H9 (cell line): ENCODE measurements around the gene SMYD5. TPM values are rescaled to one million over a fixed set of nuclear protein-coding genes. Genes with fewer than 3 reads are reported as not detected.

Experiments
- DNase-seq: peaks from one replicate; pipeline ENCODE4 v3.0.0-alpha.2; 2017
- H2AFZ ChIP-seq: one replicate; pipeline ENCODE4 v1.6.1; 2013; ENCODE audit warnings: mild to moderate bottlenecking, low read length, control low read depth, moderate library complexity
- H2AK5ac ChIP-seq: 2 replicates; pipeline ENCODE4 v1.6.1; 2013; ENCODE audit warnings: low read length, control low read depth, mixed read lengths; ENCODE audit not compliant: insufficient read length
- H2BK120ac ChIP-seq: one replicate; pipeline ENCODE4 v1.6.1; 2013; ENCODE audit warnings: low read depth, mild to moderate bottlenecking, low read length, control low read depth, inconsistent platforms; ENCODE audit not compliant: poor library complexity, severe bottlenecking
- H2BK12ac ChIP-seq: 2 replicates; pipeline ENCODE4 v1.6.1; 2013; ENCODE audit warnings: low read length, control low read depth, mixed read lengths, low read depth; ENCODE audit not compliant: insufficient read length
- H2BK15ac ChIP-seq: 2 replicates; pipeline ENCODE4 v1.6.1; 2013; ENCODE audit warnings: low read depth, low read length, control low read depth
- H2BK20ac ChIP-seq: one replicate; pipeline ENCODE4 v1.6.1; 2013; ENCODE audit warnings: low read depth, mild to moderate bottlenecking, low read length, control low read depth, inconsistent platforms; ENCODE audit not compliant: poor library complexity, severe bottlenecking
- H2BK5ac ChIP-seq: 2 replicates; pipeline ENCODE4 v1.6.1; 2013; ENCODE audit warnings: low read length, control low read depth, mixed read lengths; ENCODE audit not compliant: insufficient read length
- H3K14ac ChIP-seq: 2 replicates; pipeline ENCODE4 v1.6.1; 2013; ENCODE audit warnings: low read length, control low read depth; ENCODE audit not compliant: insufficient read depth
- H3K18ac ChIP-seq: 2 replicates; pipeline ENCODE4 v1.6.1; 2013; ENCODE audit warnings: low read depth, mild to moderate bottlenecking, mixed read lengths, low read length, control low read depth; ENCODE audit not compliant: insufficient read length
- H3K23ac ChIP-seq: 2 replicates; pipeline ENCODE4 v1.6.1; 2013; ENCODE audit warnings: low read length, control low read depth, mixed read lengths, low read depth; ENCODE audit not compliant: insufficient read length
- H3K23me2 ChIP-seq: 2 replicates; pipeline ENCODE4 v1.6.1; 2013; ENCODE audit warnings: low read depth, mild to moderate bottlenecking, mixed read lengths, low read length, control low read depth; ENCODE audit not compliant: insufficient read length, poor library complexity, severe bottlenecking
- H3K27ac ChIP-seq: 2 replicates; pipeline ENCODE4 v1.5.1; 2013; ENCODE audit warnings: low read length, control low read depth, mixed read lengths, low read depth; ENCODE audit not compliant: insufficient read length
- H3K27me3 ChIP-seq: 2 replicates; pipeline ENCODE4 v1.6.1; 2013; ENCODE audit warnings: low read length, control low read depth, inconsistent platforms; ENCODE audit not compliant: insufficient read depth
- H3K4ac ChIP-seq: 2 replicates; pipeline ENCODE4 v1.6.1; 2013; ENCODE audit warnings: low read depth, mild to moderate bottlenecking, control low read depth, inconsistent platforms, low read length, moderate library complexity
- H3K4me1 ChIP-seq: 2 replicates; pipeline ENCODE4 v1.6.1; 2013; ENCODE audit warnings: low read length, control low read depth, inconsistent platforms; ENCODE audit not compliant: insufficient read depth
- H3K4me2 ChIP-seq: 2 replicates; pipeline ENCODE4 v1.6.1; 2013; ENCODE audit warnings: low read length, control low read depth, mixed read lengths; ENCODE audit not compliant: insufficient read length, insufficient read depth
- H3K56ac ChIP-seq: 2 replicates; pipeline ENCODE4 v1.6.1; 2013; ENCODE audit warnings: low read depth, mild to moderate bottlenecking, mixed read lengths, low read length, control low read depth; ENCODE audit not compliant: insufficient read length
- H3K79me1 ChIP-seq: 2 replicates; pipeline ENCODE4 v1.6.1; 2013; ENCODE audit warnings: low read depth, mild to moderate bottlenecking, moderate library complexity, low read length, control low read depth, inconsistent platforms; ENCODE audit not compliant: insufficient read depth, poor library complexity, severe bottlenecking
- H3K79me2 ChIP-seq: 2 replicates; pipeline ENCODE4 v1.6.1; 2013; ENCODE audit warnings: low read length, control low read depth, inconsistent platforms; ENCODE audit not compliant: insufficient read depth
- H3K9ac ChIP-seq: 2 replicates; pipeline ENCODE4 v1.6.1; 2013; ENCODE audit warnings: low read length, control low read depth, mixed read lengths; ENCODE audit not compliant: insufficient read length; ENCODE audit errors: extremely low read depth
- H3K9me3 ChIP-seq: one replicate; pipeline ENCODE4 v1.6.1; 2013; ENCODE audit warnings: low read depth, low read length, inconsistent platforms; ENCODE audit not compliant: control insufficient read depth
- H3T11ph ChIP-seq: one replicate; pipeline ENCODE4 v1.6.1; 2013; ENCODE audit warnings: mild to moderate bottlenecking, low read length, control low read depth, inconsistent platforms
- H4K20me1 ChIP-seq: one replicate; pipeline ENCODE4 v1.6.1; 2013; ENCODE audit not compliant: control insufficient read depth, insufficient read length, insufficient read depth
- H4K5ac ChIP-seq: 2 replicates; pipeline ENCODE4 v1.6.1; 2013; ENCODE audit warnings: low read depth, mild to moderate bottlenecking, mixed read lengths, low read length, control low read depth; ENCODE audit not compliant: insufficient read length
- H4K8ac ChIP-seq: replicated peaks from 2 replicates; pipeline ENCODE4 v1.6.1; 2013; ENCODE audit warnings: low read length, control low read depth, mixed read lengths, low read depth; ENCODE audit not compliant: insufficient read length
- H4K91ac ChIP-seq: 2 replicates; pipeline ENCODE4 v1.6.1; 2013; ENCODE audit warnings: low read depth, mild to moderate bottlenecking, moderate library complexity, mixed read lengths, low read length, control low read depth; ENCODE audit not compliant: insufficient read length
- H3K27ac Mint-ChIP-seq, 3 experiments: 2 replicates in 2 of 3; 3 replicates in 1 of 3; pipeline ENCODE4 v1.8.0; 2020 to 2021; ENCODE audit warnings: mixed read lengths in 3 of 3, mild to moderate bottlenecking in 1 of 3, moderate library complexity in 1 of 3
- H3K27me3 Mint-ChIP-seq: 2 replicates; pipeline ENCODE4 v1.8.0; 2021; ENCODE audit warnings: low read depth, mild to moderate bottlenecking, moderate library complexity, mixed read lengths
- H3K36me3 Mint-ChIP-seq, 3 experiments: 2 replicates in 2 of 3; 3 replicates in 1 of 3; pipeline ENCODE4 v1.8.0; 2020 to 2021; ENCODE audit warnings: low read depth in 3 of 3, mixed read lengths in 3 of 3; ENCODE audit not compliant: insufficient read depth in 1 of 3
- H3K4me1 Mint-ChIP-seq, 2 experiments: 2 replicates each; pipeline ENCODE4 v1.8.0; 2020; ENCODE audit warnings: mixed read lengths in 2 of 2
- H3K4me3 Mint-ChIP-seq, 2 experiments: 2 replicates in 1 of 2; 3 replicates in 1 of 2; pipeline ENCODE4 v1.8.0; 2020 to 2021; ENCODE audit warnings: mild to moderate bottlenecking in 2 of 2, mixed read lengths in 2 of 2, moderate library complexity in 1 of 2
- H3K9me3 Mint-ChIP-seq, 2 experiments: 2 replicates in 1 of 2; 3 replicates in 1 of 2; pipeline ENCODE4 v1.8.0; 2020; ENCODE audit warnings: mild to moderate bottlenecking in 2 of 2, mixed read lengths in 2 of 2, moderate library complexity in 1 of 2
- WGBS: extraction: QIAGEN DNeasy Blood & Tissue Kit; methylation state at CpG from one replicate; pipeline ENCODE4 v1.1.7; 2013; ENCODE audit warnings: missing lambda C conversion rate, low lambda C conversion rate, mixed read lengths; ENCODE audit not compliant: insufficient read length; ENCODE audit errors: extremely low coverage; 5-methylcytosine and 5-hydroxymethylcytosine counted together
- total RNA-seq: library from RNA; stranded (reverse); gene quantifications from 2 replicates; pipeline ENCODE4 v1.2.1, GENCODE V29; 2021
- TF ChIP-seq, protein P1 (sequence below): fragments of 200-600 bp; sonication (generic); conservative IDR thresholded peaks from 3 replicates; pipeline ENCODE4 v1.8.0; 2021; ENCODE audit warnings: antibody characterized with exemption, mild to moderate bottlenecking

SMYD5 gene
- total RNA-seq, 1 experiment from 2014 or later, result 45.2 TPM

DNA sequence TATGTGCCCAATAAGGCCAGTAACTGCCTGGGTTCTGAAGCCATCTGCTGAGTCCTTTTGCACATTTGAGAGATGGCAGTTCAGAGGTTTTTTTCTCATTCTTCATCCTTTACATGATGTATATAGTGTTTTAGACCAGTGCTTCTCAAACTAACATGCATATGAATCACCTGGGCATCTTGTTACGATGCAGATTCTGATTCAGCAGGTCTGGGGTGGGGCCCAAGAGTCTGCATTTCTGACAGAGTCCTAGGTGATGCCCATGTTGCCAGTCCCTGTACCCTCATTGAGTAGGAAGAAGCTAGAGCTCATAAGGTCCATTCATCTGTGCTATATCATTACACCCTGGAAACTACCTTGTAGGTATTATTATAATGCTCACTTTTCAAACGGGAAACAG, 3.8 kb downstream of the SMYD5 start:
- H2BK5ac ChIP-seq, result no peak overlapping the region
- no peak overlapping the region for H2BK20ac ChIP-seq
- 0 out of 2 replicates have a peak, but pooled peaks cover 3% of the 10 kb centered on the region for H3K4me1 ChIP-seq
- peaks cover 4% of the 10 kb centered on the region for H3K79me1 ChIP-seq
- no peaks in the 10 kb centered on the region for H3K9me3 Mint-ChIP-seq
- H3K4ac ChIP-seq, result no peak overlapping the region
- no peak overlapping the region for H4K91ac ChIP-seq
- H3K14ac ChIP-seq, result no peak overlapping the region
- H3K27me3 Mint-ChIP-seq, result peaks cover 2% of the 10 kb centered on the region; the same call in 1 of the 2 replicates
- no peak overlapping the region for H4K8ac ChIP-seq
- no peak overlapping the region for H3K27ac Mint-ChIP-seq
- H3K23ac ChIP-seq, result no peak overlapping the region
- H3K56ac ChIP-seq, result no peak overlapping the region
- peaks cover 5 to 29% (median 28%) of the 10 kb centered on the region in 3 experiments; a peak in 6 of 7 replicates for H3K36me3 Mint-ChIP-seq
- no peak overlapping the region for H3K9ac ChIP-seq
- no peak overlapping the region for H3T11ph ChIP-seq
- peaks cover 19 to 26% of the 10 kb centered on the region in 2 experiments for H3K4me1 Mint-ChIP-seq
- H3K79me2 ChIP-seq, result peaks cover 7% of the 10 kb centered on the region; the same call in 1 of the 2 replicates
- no CpG with 5 or more reads among the region's 2 CpGs for WGBS
- H2BK15ac ChIP-seq, result no peak overlapping the region
- H3K23me2 ChIP-seq, result no peaks in the 10 kb centered on the region
- H2BK12ac ChIP-seq, result no peak overlapping the region
- H3K4me2 ChIP-seq, result no peak overlapping the region
- TF ChIP-seq, protein P1, sequence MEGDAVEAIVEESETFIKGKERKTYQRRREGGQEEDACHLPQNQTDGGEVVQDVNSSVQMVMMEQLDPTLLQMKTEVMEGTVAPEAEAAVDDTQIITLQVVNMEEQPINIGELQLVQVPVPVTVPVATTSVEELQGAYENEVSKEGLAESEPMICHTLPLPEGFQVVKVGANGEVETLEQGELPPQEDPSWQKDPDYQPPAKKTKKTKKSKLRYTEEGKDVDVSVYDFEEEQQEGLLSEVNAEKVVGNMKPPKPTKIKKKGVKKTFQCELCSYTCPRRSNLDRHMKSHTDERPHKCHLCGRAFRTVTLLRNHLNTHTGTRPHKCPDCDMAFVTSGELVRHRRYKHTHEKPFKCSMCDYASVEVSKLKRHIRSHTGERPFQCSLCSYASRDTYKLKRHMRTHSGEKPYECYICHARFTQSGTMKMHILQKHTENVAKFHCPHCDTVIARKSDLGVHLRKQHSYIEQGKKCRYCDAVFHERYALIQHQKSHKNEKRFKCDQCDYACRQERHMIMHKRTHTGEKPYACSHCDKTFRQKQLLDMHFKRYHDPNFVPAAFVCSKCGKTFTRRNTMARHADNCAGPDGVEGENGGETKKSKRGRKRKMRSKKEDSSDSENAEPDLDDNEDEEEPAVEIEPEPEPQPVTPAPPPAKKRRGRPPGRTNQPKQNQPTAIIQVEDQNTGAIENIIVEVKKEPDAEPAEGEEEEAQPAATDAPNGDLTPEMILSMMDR, result no peak
- H3K9me3 ChIP-seq, result no peaks in the 10 kb centered on the region
- H2AFZ ChIP-seq, result no peak overlapping the region
- no peak overlapping the region for H2BK120ac ChIP-seq
- no peak overlapping the region for H2AK5ac ChIP-seq
- H3K27ac ChIP-seq, result no peak overlapping the region
- no peak overlapping the region for H3K18ac ChIP-seq
- H4K5ac ChIP-seq, result no peak overlapping the region
- no peak overlapping the region for H3K4me3 Mint-ChIP-seq
- no peak for DNase-seq
- no peaks in the 10 kb centered on the region for H4K20me1 ChIP-seq
- no peaks in the 10 kb centered on the region for H3K27me3 ChIP-seq
